GM12872 (cell line): ENCODE data around the gene MRPS15.

Experiments
- CTCF ChIP-seq: IDR thresholded peaks from 3 replicates; pipeline ENCODE4 v1.5.1; 2011; ENCODE audit warnings: low read depth, mild to moderate bottlenecking, low read length, moderate library complexity; ENCODE audit not compliant: insufficient read depth

The MRPS15 gene

DNA sequence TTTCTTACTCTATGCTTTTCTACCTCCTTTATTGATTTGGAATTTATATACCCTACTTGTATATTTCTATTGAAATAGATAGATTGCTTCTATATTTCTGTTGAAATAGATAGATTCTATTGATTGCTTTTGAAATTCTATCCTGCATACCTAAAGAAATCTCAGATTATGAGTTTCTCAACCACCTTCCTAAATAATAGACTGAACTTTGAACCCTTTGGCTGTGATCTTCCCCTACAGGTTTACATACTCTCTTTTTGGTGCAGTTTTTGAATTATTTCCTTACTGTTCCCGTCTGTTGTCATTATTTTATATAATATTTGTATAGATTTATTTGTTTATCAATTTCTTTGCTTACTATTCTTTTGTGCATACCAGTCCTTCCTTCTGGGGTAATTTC is 39.0 kb upstream of the MRPS15 start:
- TF ChIP-seq CTCF = no peak

DNA sequence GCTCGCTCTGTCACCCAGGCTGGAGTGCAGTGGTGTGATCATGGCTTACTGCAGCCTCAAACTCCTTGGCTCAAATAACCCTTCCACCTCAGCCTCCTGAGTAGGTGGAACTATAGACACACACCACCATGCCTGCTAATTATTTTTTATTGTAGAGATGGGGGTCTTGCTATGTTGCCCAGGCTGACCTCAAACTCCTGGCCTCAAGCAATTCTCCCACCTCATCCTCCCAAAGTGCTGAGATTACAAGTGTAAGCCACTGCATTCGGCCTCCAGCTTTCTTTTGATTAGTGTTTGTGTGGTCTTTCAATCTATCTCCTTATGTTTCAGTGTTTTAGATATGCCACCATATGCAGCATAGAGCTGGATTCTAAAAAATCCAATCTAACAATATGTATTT is 38.4 kb upstream of the MRPS15 start:
- TF ChIP-seq CTCF = no peak

GRCh38 chr1:36497207-36497606 is 33.0 kb upstream of the MRPS15 start:
- no peak for TF ChIP-seq CTCF

- no peak for TF ChIP-seq CTCF
Measured at GRCh38 chr1:36494971-36495370, 30.8 kb upstream of the MRPS15 start.

- no peak for TF ChIP-seq CTCF
Measured at GRCh38 chr1:36493524-36493923, 29.3 kb upstream of the MRPS15 start.

GRCh38 chr1:36492491-36492890 is 28.3 kb upstream of the MRPS15 start:
- no peak for TF ChIP-seq CTCF

DNA sequence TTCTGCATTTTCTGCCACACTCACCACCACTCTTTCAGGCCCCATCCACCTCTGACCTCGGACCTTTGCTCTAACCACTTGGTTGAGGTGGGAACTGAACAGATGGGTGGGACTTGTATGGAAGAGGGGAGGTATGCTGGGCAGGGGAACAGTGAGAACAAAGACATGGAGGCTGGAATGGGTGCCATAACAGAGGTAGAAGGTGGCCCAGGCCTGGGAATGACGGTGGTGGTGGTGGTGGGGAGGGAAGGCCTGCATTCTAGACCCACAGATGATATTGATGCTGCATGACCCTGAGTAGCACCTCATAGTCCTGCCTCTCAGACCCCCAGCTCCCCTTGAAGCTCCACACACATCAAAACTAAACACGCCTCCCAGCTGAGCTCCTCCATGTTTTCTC is 23.7 kb upstream of the MRPS15 start:
- no peak for TF ChIP-seq CTCF
